NCI-H526 (cell line): Measurements from ENCODE around the gene GDF7.

Source experiments
- DNase-seq, 2 experiments: peaks; one replicate each; lab custom pipeline; 2025; lab: John Stamatoyannopoulos, UW

Gene GDF7

GRCh38 chr2:20674309-20674965 is 7.5 kb downstream of the GDF7 start:
- no peak for DNase-seq

- DNase-seq, result no peak
These were observed 8.2 kb downstream of the GDF7 start for GRCh38 chr2:20674974-20675679.

- DNase-seq, result peak in 1 of 2 experiments; percentile 57
These were observed 8.9 kb downstream of the GDF7 start for GRCh38 chr2:20675701-20676352.

- DNase-seq, result no peak
These were observed 9.6 kb downstream of the GDF7 start for GRCh38 chr2:20676353-20677215.

- DNase-seq, result no peak
These were observed 10.5 kb downstream of the GDF7 start for GRCh38 chr2:20677301-20678085.

- no peak for DNase-seq
These were observed 11.1 kb downstream of the GDF7 start for GRCh38 chr2:20678086-20678395.

- peak in 1 of 2 experiments; percentile 43 for DNase-seq
These were observed 11.8 kb downstream of the GDF7 start for GRCh38 chr2:20678780-20679179.

GRCh38 chr2:20680744-20681375 is 13.9 kb downstream of the GDF7 start:
- no peak for DNase-seq

- peak in 1 of 2 experiments; percentile 38 for DNase-seq
These were observed 15.4 kb downstream of the GDF7 start for GRCh38 chr2:20682167-20682920.

GRCh38 chr2:20684581-20685063 is 17.7 kb downstream of the GDF7 start:
- no peak for DNase-seq

- no peak for DNase-seq
These were observed 20.4 kb downstream of the GDF7 start for GRCh38 chr2:20687260-20687832.

GRCh38 chr2:20689428-20690264 is 22.7 kb downstream of the GDF7 start:
- DNase-seq, result no peak

GRCh38 chr2:20691076-20691734 is 24.3 kb downstream of the GDF7 start:
- no peak for DNase-seq

- no peak for DNase-seq
These were observed 25.1 kb downstream of the GDF7 start for GRCh38 chr2:20692081-20692480.

GRCh38 chr2:20693317-20693716 is 26.4 kb downstream of the GDF7 start:
- no peak for DNase-seq

GRCh38 chr2:20696366-20696765 is 29.4 kb downstream of the GDF7 start:
- DNase-seq, result no peak

GRCh38 chr2:20697322-20697934 is 30.5 kb downstream of the GDF7 start:
- no peak for DNase-seq
